ENCODE data around the gene MFAP2.
A peak's percentile ranks its signal among the peaks of the same experiment; 100 is the strongest.

MFAP2 gene, protein sequence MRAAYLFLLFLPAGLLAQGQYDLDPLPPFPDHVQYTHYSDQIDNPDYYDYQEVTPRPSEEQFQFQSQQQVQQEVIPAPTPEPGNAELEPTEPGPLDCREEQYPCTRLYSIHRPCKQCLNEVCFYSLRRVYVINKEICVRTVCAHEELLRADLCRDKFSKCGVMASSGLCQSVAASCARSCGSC

DNA sequence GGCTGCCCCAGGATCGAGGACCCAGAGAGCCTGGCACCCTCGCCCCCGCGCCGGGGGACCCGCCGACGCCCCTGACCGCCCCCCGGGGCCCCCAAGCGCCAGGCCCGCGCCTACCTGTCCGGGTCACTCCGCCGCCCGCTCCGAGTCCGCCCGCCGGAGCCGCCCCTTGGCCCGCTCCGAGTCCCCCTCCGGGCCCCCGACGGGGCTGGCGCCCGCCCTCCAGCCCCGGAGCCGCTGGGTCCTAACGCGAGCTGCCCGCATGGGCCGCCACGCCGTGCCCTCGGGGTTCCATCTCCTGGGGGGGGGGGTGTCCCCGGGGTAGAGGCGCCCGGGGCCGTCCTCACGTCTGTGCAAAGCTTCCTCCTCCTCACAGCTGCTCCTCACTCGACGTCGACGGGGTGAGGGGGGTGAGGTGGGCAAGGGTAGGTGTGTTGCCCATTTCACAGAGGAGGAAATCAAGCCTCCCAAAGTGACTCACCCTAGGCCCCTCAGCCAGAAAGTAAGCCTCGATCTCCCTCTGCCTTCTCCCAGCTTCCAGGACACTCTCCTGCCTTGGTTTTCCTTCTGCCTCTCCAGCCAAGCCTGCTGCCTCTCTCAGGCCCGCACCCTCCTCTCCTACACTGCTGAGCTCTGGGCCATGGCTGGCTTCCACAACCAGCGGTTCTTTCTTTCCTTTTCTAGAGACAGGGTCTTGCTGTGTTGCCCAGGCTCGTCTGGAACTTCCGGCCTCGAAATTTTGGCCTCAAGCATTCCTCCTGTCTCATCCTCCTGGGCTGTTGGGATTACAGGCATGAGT is at the start of gene MFAP2:
Gene MFAP2, minus strand, starts transcription at position 148 of the 796 bp plus-strand sequence. CDS start 2,347 bp downstream, outside the sequence.
- DNase-seq = no peak

GRCh38 chr1:17030206-17030605 is 49.8 kb upstream of the MFAP2 start:
- no peak for DNase-seq

GRCh38 chr1:17028662-17029188 is 48.3 kb upstream of the MFAP2 start:
- DNase-seq = no peak

DNA sequence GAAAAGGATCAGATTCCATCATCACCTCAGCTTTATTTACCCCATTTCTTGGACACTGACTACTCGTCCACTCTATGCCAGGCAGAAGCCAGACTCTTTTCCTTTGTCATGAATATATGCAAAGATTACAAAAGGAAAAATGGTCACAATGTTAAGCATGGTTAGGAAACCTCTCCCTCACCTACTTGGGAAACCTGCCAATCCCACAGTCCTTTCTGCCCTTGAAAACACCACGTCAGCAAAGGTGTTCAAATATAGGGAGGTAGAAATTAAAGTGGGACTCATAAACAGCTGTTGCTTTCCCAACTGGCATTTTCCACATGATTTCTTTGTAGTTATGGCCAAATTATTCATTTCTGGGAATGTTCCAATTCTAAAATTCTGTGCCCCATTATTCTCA is 47.5 kb upstream of the MFAP2 start:
- no peak for DNase-seq

- DNase-seq = no peak
Observed at GRCh38 chr1:17027403-17027802, 47.0 kb upstream of the MFAP2 start.

DNA sequence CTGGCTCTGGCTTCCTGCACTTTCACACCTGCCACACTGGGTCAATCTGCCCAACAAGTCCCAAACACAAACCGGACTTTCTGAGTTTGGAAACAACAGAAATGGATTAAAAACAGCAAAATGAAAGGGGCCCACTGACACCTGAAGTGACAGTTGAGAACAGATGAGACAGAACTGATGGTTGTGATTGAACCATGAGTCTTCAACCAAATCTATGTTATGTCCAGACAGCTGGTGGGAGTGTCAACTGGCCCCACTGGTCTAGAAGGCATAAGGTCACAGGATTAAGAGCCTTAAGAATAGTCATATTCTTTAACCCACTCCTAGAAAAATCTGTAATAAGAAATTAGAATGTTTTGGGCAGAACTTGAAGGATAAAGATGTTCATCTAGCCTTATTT is 44.3 kb upstream of the MFAP2 start:
- no peak for DNase-seq

- DNase-seq = no peak
Observed at GRCh38 chr1:17023573-17023972, 43.2 kb upstream of the MFAP2 start.

- DNase-seq = no peak
Observed at GRCh38 chr1:17023102-17023501, 42.7 kb upstream of the MFAP2 start.

DNA sequence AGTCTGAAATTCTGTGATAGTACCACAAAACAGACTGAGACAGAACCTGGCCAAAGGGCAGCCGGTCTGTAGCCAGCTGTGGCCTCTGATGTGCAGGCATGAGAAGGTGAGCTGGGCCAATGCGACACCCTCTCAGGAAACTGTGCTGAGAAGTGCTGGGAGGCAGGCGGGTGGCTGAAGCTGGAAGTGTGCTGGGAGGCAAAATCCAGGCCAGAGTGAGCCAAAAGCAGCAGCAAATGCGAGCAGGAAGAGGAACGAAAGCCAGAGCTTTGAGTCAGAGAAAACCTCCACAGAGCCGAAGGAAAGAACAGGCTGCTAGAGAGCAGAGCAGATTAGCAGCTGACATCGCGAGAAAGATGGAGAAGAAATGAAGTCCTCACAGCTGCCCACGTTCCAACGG is 41.5 kb upstream of the MFAP2 start:
- no peak for DNase-seq

DNA sequence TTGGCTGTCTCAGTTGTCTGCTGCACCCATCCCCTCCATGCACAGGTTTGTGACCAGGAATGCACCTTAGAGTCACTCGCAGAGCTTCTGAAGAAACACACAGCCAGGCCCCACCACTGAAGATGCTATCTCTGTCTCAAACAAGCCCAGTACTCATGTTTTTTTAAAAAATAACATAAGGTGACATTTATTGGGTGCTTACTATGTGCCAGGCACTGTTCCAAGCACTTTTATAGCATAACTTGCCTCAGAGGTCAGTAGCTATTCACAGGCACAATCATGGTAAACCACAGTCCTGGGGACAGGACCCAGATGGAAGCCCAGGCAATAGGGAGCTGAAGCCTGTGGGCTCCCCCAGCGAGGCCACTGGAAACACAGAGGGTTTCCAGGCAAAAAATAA is 40.1 kb upstream of the MFAP2 start:
- DNase-seq = no peak

GRCh38 chr1:17018849-17019248 is 38.4 kb upstream of the MFAP2 start:
- DNase-seq = no peak

DNA sequence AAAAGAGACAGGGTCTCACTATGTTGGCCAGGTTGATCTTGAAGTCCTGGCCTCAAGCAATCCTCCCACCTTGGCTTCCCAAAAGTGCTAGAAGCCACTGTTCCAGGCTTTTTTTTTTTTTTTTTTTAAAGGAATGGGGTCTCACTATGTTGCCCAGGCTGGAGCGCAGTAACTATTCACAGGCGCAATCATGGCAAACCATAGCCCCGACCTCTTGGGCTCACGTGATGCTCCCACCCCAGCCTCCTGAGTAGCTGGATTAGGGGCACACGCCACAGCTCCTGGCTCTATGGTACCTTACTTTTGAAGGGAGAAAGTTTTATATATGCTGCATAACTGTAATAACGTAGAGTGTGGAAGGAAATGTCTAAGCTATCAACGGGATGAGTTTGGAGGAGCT is 37.0 kb upstream of the MFAP2 start:
- no peak for DNase-seq

DNA sequence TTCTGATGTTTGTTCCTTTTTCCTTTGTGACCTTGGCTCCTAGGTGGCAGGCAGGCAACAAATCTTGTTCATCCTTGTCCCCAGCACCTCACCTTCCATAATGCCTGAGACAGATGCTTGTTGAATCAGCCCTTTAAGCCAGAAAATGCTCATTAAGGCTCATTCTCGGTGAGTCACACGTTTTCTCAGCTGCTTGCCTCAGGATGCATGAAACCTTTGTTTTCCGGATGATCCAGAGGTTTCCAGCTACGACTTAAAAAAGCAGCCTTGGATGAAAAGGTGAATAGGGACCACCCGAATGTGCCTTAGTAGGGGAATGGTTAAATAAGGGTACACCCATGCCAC is 35.9 kb upstream of the MFAP2 start:
- no peak for DNase-seq

- DNase-seq = no peak
Observed at GRCh38 chr1:17014671-17015567, 34.5 kb upstream of the MFAP2 start.

- DNase-seq = no peak
Observed at GRCh38 chr1:17013491-17014320, 33.3 kb upstream of the MFAP2 start.

GRCh38 chr1:17012775-17013490 is 32.5 kb upstream of the MFAP2 start:
- no peak for DNase-seq

DNA sequence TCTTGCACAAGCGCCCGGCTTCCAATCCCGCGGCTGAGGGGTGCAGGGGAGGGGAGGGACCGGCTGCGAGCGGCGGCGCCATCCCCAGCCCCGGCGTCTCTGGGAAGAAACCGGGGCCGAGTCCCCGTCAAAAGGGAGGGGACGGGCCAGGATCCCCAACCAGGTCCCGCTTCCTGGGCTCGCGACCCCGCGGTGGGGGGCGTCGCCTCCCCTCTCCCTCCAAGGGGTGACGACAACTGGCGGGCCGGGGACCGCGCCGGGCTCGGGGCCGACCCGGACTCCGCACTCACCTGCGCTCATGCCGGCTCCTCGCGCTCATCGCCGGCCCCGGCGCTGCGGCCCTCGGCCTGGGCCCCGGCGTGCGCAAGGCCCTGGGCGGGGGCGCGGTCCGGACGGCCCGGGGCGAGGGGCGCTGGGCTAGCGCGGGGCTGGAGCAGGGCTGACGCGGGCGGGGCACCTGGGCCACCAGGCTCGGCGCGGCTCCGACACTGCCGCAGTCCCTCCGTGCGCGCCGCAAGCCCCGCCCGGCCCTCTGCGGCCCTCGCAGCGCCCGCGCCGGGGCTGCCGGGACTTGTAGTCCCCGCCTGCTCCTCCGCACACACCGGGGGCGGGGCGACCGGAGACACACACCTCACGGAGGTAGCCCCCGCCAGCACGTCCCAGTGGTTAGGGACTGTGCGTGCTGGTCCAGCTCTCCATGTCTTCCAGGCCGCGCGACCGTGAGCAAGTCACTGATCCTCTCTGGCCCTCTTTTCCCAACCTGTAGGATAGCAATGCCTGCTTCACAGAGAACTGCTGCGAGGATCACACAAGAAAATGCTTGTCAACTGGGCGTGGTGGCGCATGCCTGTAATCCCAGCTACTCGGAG is 31.3 kb upstream of the MFAP2 start, which contains the start of gene ATP13A2:
Gene ATP13A2, minus strand, starts transcription at position 490 of the 869 bp plus-strand sequence. Its CDS starts 190 bp downstream, at position 300.
- peak; percentile 95 for DNase-seq

GRCh38 chr1:17011092-17011438 is 30.6 kb upstream of the MFAP2 start:
- DNase-seq = no peak

GRCh38 chr1:17009706-17010105 is 29.3 kb upstream of the MFAP2 start:
- DNase-seq = peak; percentile 34

GRCh38 chr1:17008208-17008855 is 27.9 kb upstream of the MFAP2 start:
- no peak for DNase-seq

Measured in NCI-H82 (cell line).